Osteocyte (in vitro differentiated cells): Measurements from ENCODE around the gene GPATCH2L. TPM values are rescaled to one million over a fixed set of nuclear protein-coding genes. Genes with fewer than 3 reads are reported as not detected.

Source experiments
- DNase-seq: peaks from one replicate; pipeline ENCODE4 v3.0.0; 2021; ENCODE audit warnings: mixed read lengths; ENCODE audit not compliant: unreplicated experiment; ENCODE audit errors: extremely low spot score
- H3K27ac Mint-ChIP-seq: one replicate; pipeline ENCODE4 v1.8.0; 2021; ENCODE audit warnings: mild to moderate bottlenecking, mixed read lengths; ENCODE audit not compliant: unreplicated experiment
- H3K27me3 Mint-ChIP-seq: one replicate; pipeline ENCODE4 v1.8.0; 2021; ENCODE audit warnings: mixed read lengths; ENCODE audit not compliant: unreplicated experiment
- H3K36me3 Mint-ChIP-seq: one replicate; pipeline ENCODE4 v1.8.0; 2021; ENCODE audit warnings: mixed read lengths; ENCODE audit not compliant: unreplicated experiment
- H3K4me1 Mint-ChIP-seq: one replicate; pipeline ENCODE4 v1.8.0; 2021; ENCODE audit warnings: mixed read lengths; ENCODE audit not compliant: unreplicated experiment
- H3K4me3 Mint-ChIP-seq: one replicate; pipeline ENCODE4 v1.8.0; 2021; ENCODE audit warnings: mild to moderate bottlenecking, moderate library complexity, mixed read lengths; ENCODE audit not compliant: unreplicated experiment
- H3K9me3 Mint-ChIP-seq: one replicate; pipeline ENCODE4 v1.8.0; 2021; ENCODE audit warnings: mixed read lengths; ENCODE audit not compliant: unreplicated experiment
- CTCF ChIP-seq: fragments of 200-600 bp; sonication (generic); IDR thresholded peaks from 2 replicates; pipeline ENCODE4 v1.5.0; 2021; ENCODE audit warnings: antibody characterized with exemption, mild to moderate bottlenecking, moderate library complexity
- total RNA-seq: library from RNA; stranded (reverse); gene quantifications from 2 replicates; pipeline ENCODE4 v1.2.1, GENCODE V29; 2021

GPATCH2L gene
- total RNA-seq, 1 donor from 2014 or later, result 61.0 TPM

DNA sequence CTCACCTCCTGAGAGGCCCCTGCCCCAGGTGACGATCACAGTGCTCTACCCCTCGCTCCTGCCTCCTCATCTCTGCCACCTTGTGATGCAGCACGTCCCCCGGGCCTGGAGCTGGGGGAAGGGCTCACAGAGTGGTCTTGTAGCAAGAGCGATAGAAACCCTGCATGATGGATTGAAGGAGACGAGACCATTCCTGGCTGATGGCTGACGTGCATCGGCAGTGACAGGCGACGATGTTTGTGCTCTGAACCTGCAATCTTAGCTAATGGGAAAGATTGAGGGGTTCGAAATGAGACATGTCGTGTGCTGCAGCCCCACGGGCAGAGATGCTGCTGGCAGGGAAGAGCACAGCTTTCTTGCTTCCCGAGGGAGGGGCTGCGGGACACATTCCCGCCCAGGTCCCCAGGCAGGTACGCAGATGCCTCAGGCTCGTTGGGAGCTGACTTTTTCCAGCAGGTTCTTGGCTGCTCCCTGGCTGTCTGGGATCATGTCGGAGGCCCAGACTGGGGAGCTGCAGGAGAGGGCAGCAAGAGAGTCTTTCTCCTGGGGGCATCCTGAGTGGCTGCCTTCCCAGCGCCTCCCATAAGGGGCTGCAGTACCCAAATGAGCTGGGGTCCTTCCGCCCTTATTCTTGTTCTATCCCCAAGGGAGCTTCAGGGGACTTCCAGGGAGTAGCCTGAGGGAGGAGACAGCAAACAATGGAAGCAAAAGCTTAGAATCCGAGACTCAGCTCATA, 38.7 kb upstream of the GPATCH2L start:
- H3K27ac Mint-ChIP-seq, result no peak overlapping the region
- H3K36me3 Mint-ChIP-seq, result no peaks in the 10 kb centered on the region
- H3K4me3 Mint-ChIP-seq, result no peak overlapping the region
- DNase-seq, result no peak
- no peaks in the 10 kb centered on the region for H3K4me1 Mint-ChIP-seq
- TF ChIP-seq CTCF, result no peak
- no peaks in the 10 kb centered on the region for H3K9me3 Mint-ChIP-seq
- peaks cover 17% of the 10 kb centered on the region for H3K27me3 Mint-ChIP-seq

DNA sequence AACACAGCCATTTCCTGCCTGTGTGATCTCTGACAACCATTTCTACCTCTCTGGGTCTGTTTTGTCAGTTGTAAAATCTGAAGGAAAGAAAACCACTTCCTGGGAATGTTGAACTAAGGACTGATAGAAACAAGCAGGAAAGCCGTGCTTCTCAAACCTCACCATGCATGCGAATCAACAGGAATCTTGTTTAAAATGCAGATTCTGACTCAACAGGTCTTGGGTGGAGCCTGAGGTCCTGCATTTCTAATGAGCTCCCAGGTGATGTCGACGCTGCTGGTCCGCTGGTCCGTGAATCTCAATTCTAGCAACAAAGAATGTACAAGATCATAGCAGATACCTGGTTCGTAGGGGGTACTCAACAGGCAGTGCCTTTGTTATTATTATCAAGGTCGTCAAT, 38.0 kb upstream of the GPATCH2L start:
- Mint-ChIP-seq H3K4me3 (no peak overlapping the region), H3K36me3 (no peaks in the 10 kb centered on the region), H3K27me3 (peaks cover 17% of the 10 kb centered on the region)

DNA sequence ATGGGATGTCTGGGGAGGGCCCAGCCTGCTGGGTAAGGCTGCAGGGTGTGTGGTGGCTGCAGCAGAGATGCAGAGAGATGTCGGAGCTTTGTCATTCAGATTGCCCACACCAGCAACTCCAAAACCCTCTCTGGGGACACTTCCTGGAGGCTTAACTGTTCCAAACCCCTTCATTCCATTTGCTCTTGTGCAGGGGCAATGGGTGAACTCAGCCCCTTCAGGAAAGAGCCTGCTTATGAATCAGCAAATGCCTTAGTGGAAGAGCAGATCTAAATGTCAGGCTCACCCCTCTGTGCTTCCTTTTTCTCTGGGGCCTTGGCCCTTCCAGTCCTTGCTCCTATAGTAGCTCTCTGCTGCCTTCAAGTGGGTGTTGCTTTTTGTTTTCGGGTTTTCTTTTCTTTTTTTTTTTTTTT, 36.7 kb upstream of the GPATCH2L start:
- Mint-ChIP-seq H3K4me3 (no peak overlapping the region), H3K27ac (no peak overlapping the region), H3K36me3 (no peaks in the 10 kb centered on the region), H3K27me3 (peaks cover 17% of the 10 kb centered on the region), H3K4me1 (no peaks in the 10 kb centered on the region), H3K9me3 (no peaks in the 10 kb centered on the region)
- DNase-seq, result no peak
- TF ChIP-seq CTCF, result no peak

More for the DNA sequence above, 38.0 kb upstream of the GPATCH2L start:
- Mint-ChIP-seq H3K4me1 (no peaks in the 10 kb centered on the region), H3K27ac (no peak overlapping the region), H3K9me3 (no peaks in the 10 kb centered on the region)
- no peak for DNase-seq
- TF ChIP-seq CTCF, result no peak

GRCh38 chr14:76117789-76118484, 33.8 kb upstream of the GPATCH2L start:
- Mint-ChIP-seq H3K4me3 (no peak overlapping the region), H3K36me3 (no peaks in the 10 kb centered on the region), H3K4me1 (no peaks in the 10 kb centered on the region), H3K27ac (no peak overlapping the region), H3K9me3 (no peaks in the 10 kb centered on the region), H3K27me3 (peaks cover 18% of the 10 kb centered on the region)
- TF ChIP-seq CTCF, result no peak
- no peak for DNase-seq

- Mint-ChIP-seq H3K9me3 (no peaks in the 10 kb centered on the region), H3K4me3 (no peak overlapping the region), H3K27ac (no peak overlapping the region), H3K27me3 (peaks cover 17% of the 10 kb centered on the region), H3K36me3 (no peaks in the 10 kb centered on the region), H3K4me1 (no peaks in the 10 kb centered on the region)
- DNase-seq, result no peak
- no peak for TF ChIP-seq CTCF
Measured at GRCh38 chr14:76118594-76118993, 33.1 kb upstream of the GPATCH2L start.
